Natural killer cell (primary cell): ENCODE results near the gene BICDL1. TPM values are rescaled to one million over a fixed set of nuclear protein-coding genes. Genes with fewer than 3 reads are reported as not detected.

Source experiments
- ATAC-seq, 3 donors: fragments of 150-1000 bp in 2 of 3; fragments of 200-7000 bp in 1 of 3; cut with Tn5 transposase; 1 replicate in 1 of 3; 2 replicates in 2 of 3; pipeline ENCODE4 v1.10.0; 2021; ENCODE audit warnings: mild to moderate bottlenecking in 2 of 3, moderate library complexity in 2 of 3
- DNase-seq, 2 donors: peaks; one replicate each; pipeline versions ENCODE4 v3.0.0 to v3.0.0-alpha.2; 2013 to 2021; ENCODE audit warnings: mixed read lengths in 1 of 2
- H3K27ac ChIP-seq: one replicate; pipeline ENCODE4 v1.5.1; 2013; ENCODE audit warnings: mild to moderate bottlenecking, low read length
- H3K27me3 ChIP-seq: one replicate; pipeline ENCODE4 v1.6.1; 2013; ENCODE audit warnings: low read length; ENCODE audit not compliant: control insufficient read depth, insufficient read depth
- H3K36me3 ChIP-seq: one replicate; pipeline ENCODE4 v1.6.1; 2013; ENCODE audit warnings: low read length; ENCODE audit not compliant: control insufficient read depth, insufficient read depth
- H3K4me1 ChIP-seq: one replicate; pipeline ENCODE4 v1.6.1; 2013; ENCODE audit warnings: low read length; ENCODE audit not compliant: control insufficient read depth, insufficient read depth
- H3K4me3 ChIP-seq: one replicate; pipeline ENCODE4 v1.5.1; 2013; ENCODE audit warnings: low read length
- H3K9me3 ChIP-seq: one replicate; pipeline ENCODE4 v1.6.1; 2013; ENCODE audit warnings: low read length; ENCODE audit not compliant: control insufficient read depth, insufficient read depth
- H3K27ac Mint-ChIP-seq, 2 donors: one replicate each; pipeline ENCODE4 v1.8.0; 2022; ENCODE audit warnings: mild to moderate bottlenecking in 2 of 2, mixed read lengths in 2 of 2, moderate library complexity in 1 of 2
- H3K27me3 Mint-ChIP-seq, 2 donors: one replicate each; pipeline ENCODE4 v1.8.0; 2022; ENCODE audit warnings: low read depth in 2 of 2, mixed read lengths in 2 of 2
- H3K36me3 Mint-ChIP-seq: one replicate; pipeline ENCODE4 v1.8.0; 2022; ENCODE audit warnings: mixed read lengths
- H3K4me1 Mint-ChIP-seq, 2 donors: one replicate each; pipeline ENCODE4 v1.8.0; 2022; ENCODE audit warnings: mixed read lengths in 2 of 2
- H3K4me3 Mint-ChIP-seq: one replicate; pipeline ENCODE4 v1.8.0; 2022; ENCODE audit warnings: mild to moderate bottlenecking, moderate library complexity, mixed read lengths
- H3K9me3 Mint-ChIP-seq, 2 donors: one replicate each; pipeline ENCODE4 v1.8.0; 2022; ENCODE audit warnings: mixed read lengths in 2 of 2
- WGBS: methylation state at CpG from one replicate; pipeline ENCODE4 v1.1.7; 2013; ENCODE audit warnings: missing lambda C conversion rate; ENCODE audit not compliant: insufficient coverage; 5-methylcytosine and 5-hydroxymethylcytosine counted together
- intact Hi-C: fragments of 100-400 bp; cut with micrococcal nuclease; formaldehyde crosslinking; loops from one replicate; pipeline ENCODE4 v1.14.2; 2022
- total RNA-seq, 4 donors: library from RNA; stranded (reverse); fragments of 120-200 nt in 1 of 4; gene quantifications; one replicate each; pipeline versions ENCODE4 v1.2.3 to v1.2.4, GENCODE V29; 2013 to 2022
- TF ChIP-seq, protein P1 (sequence below): fragments of 200-600 bp; IDR thresholded peaks from one replicate; pipeline ENCODE4 v1.8.0; 2022; ENCODE audit warnings: antibody characterized with exemption

Gene BICDL1
- total RNA-seq, 3 donors from 2014 or later (not counting 1 experiment from before 2014, with no cell fraction given) = 29.3 to 37.1 (median 34.3) TPM

- peaks cover 37 to 38% of the 10 kb centered on the region in 2 donors for H3K4me1 Mint-ChIP-seq
- Histone ChIP-seq H3K27me3 (no peaks in the 10 kb centered on the region), H3K27ac (no peak overlapping the region), H3K36me3 (no peaks in the 10 kb centered on the region), H3K9me3 (no peaks in the 10 kb centered on the region), H3K4me1 (peaks cover 36% of the 10 kb centered on the region), H3K4me3 (no peak overlapping the region)
- intact Hi-C loops = loop anchor here (5.0 kb wide), 1 partner anchor 84 kb away; the partner anchor contains the start of gene RPLP0
- H3K4me3 Mint-ChIP-seq = peak overlapping the region; percentile 95
- peak overlapping the region; percentile 23 to 87 for H3K27ac Mint-ChIP-seq
- ATAC-seq (no peak), DNase-seq (no peak)
- no peaks in the 10 kb centered on the region for H3K36me3 Mint-ChIP-seq
- H3K27me3 Mint-ChIP-seq = no peaks in the 10 kb centered on the region
- 89% methylated on average over 11 of the region's 11 CpGs for WGBS
- TF ChIP-seq, protein P1, sequence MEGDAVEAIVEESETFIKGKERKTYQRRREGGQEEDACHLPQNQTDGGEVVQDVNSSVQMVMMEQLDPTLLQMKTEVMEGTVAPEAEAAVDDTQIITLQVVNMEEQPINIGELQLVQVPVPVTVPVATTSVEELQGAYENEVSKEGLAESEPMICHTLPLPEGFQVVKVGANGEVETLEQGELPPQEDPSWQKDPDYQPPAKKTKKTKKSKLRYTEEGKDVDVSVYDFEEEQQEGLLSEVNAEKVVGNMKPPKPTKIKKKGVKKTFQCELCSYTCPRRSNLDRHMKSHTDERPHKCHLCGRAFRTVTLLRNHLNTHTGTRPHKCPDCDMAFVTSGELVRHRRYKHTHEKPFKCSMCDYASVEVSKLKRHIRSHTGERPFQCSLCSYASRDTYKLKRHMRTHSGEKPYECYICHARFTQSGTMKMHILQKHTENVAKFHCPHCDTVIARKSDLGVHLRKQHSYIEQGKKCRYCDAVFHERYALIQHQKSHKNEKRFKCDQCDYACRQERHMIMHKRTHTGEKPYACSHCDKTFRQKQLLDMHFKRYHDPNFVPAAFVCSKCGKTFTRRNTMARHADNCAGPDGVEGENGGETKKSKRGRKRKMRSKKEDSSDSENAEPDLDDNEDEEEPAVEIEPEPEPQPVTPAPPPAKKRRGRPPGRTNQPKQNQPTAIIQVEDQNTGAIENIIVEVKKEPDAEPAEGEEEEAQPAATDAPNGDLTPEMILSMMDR = no peak
- no peaks in the 10 kb centered on the region for H3K9me3 Mint-ChIP-seq
Observed at GRCh38 chr12:120118321-120119061, 129.5 kb downstream of the BICDL1 start.

DNA sequence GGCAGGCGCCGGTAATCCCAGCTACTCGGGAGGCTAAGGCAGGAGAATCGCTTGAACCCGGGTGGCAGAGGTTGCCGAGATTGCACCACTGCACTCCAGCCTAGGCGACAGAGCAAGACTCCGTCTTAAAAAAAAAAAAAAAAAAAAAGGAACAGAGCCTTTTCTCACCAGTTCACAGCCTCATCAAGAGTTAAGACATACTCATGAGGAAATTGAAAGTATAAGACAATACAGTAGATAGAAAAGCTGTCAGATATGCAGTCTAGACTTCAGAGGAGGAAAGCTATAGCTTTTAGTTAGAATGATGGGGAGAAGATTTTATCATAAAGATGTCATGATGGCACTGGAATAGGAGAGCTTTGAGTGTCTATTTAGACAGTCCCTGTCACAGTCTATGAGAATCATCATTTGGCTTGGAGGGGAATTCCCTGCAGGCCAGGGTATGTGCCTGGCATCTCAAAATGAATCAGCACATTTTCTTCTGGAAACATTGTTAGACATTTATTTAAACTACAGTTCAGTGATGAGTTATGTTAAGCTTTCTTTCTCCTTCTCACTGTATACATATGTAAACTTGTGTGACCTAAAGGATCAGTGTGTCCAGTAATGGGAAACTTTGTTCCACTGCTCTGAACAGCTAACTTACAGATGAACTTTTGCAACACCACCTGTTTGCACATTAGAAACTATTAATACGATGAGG is 130.4 kb downstream of the BICDL1 start:
- no peaks in the 10 kb centered on the region for H3K36me3 ChIP-seq
- WGBS = 80% methylated on average over 9 of the region's 9 CpGs
- peak in 1 of 2 donors; percentile 52 for DNase-seq
- intact Hi-C loops = loop anchor here (5.0 kb wide), 1 partner anchor 83 kb away; the partner anchor contains the start of gene RPLP0
- Mint-ChIP-seq H3K27ac (no peak overlapping the region), H3K4me3 (no peak overlapping the region), H3K4me1 (peaks cover 41% of the 10 kb centered on the region in 2 donors), H3K36me3 (no peaks in the 10 kb centered on the region), H3K9me3 (no peaks in the 10 kb centered on the region), H3K27me3 (no peaks in the 10 kb centered on the region)
- H3K27ac ChIP-seq = no peak overlapping the region
- H3K9me3 ChIP-seq = no peaks in the 10 kb centered on the region
- peaks cover 39% of the 10 kb centered on the region for H3K4me1 ChIP-seq
- no peak overlapping the region for H3K4me3 ChIP-seq
- ATAC-seq = no peak
- H3K27me3 ChIP-seq = no peaks in the 10 kb centered on the region
- TF ChIP-seq, protein P1 = no peak

DNA sequence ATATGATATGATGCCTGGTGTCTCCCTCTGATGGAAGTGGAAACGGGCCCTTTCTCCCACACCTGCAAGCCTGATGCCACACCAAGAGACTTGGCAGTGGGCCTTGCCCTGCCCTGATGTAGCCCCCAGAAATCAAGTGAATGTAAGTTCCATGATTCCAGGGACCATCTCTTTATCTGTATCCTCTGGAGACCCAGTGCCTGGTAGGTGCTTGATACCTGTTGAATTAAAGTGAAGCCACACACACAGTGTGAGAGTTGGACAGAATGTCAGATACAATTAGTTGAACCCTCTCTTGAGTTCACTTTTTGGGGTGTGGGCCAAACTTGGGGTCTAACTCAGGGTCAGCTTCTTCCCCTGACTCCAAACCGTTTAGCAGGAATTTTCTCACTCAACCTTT is 132.3 kb downstream of the BICDL1 start:
- 90% methylated on average over 2 of the region's 2 CpGs for WGBS
- H3K36me3 ChIP-seq = peaks cover 3% of the 10 kb centered on the region
- H3K4me3 Mint-ChIP-seq = no peak overlapping the region

More for the DNA sequence above, 132.3 kb downstream of the BICDL1 start:
- Mint-ChIP-seq H3K27me3 (no peaks in the 10 kb centered on the region), H3K27ac (no peak overlapping the region), H3K4me1 (peaks cover 22 to 23% of the 10 kb centered on the region in 2 donors), H3K9me3 (no peaks in the 10 kb centered on the region), H3K36me3 (no peaks in the 10 kb centered on the region)
- Histone ChIP-seq H3K4me3 (no peak overlapping the region), H3K27me3 (no peaks in the 10 kb centered on the region), H3K4me1 (peaks cover 25% of the 10 kb centered on the region), H3K9me3 (no peaks in the 10 kb centered on the region), H3K27ac (no peak overlapping the region)
- TF ChIP-seq, protein P1 = no peak
- DNase-seq (no peak), ATAC-seq (no peak)
- intact Hi-C loops = no loop called here
